ENCODE measurements around the gene MILR1. TPM values are rescaled to one million over a fixed set of nuclear protein-coding genes. Genes with fewer than 3 reads are reported as not detected.
A peak's percentile ranks its signal among the peaks of the same experiment; 100 is the strongest.

The MILR1 gene
- total RNA-seq, 1 donor from 2014 or later: 6.2 TPM

DNA sequence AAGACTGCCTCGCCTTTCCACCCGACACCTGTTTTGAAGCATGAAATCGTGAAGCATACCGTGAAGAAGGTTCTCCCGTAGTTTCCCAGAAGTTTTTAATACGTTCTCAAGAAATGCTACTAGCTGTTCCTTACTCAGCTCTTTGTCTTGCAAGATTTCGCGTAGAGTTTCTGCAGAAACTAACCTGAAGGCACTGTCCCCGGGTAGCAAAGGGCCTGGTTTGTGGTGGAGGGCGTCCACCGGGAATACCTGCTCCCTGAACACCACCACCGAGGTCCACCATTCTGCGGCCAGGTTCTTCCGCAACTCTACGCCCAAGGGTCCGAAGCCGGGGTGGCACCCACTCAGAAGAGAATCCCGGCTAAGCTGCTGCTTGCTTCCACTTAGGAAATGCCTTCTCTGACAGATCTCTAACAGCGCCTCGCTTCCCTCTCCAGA, 47.5 kb downstream of the MILR1 start:
- no peaks in the 10 kb centered on the region for H3K9me3 ChIP-seq
- intact Hi-C loops (cut with DNase I): loop anchor here (10.0 kb wide), 1 partner anchor 172 kb away; no protein-coding TSS in a partner anchor
- TF ChIP-seq, protein P1, sequence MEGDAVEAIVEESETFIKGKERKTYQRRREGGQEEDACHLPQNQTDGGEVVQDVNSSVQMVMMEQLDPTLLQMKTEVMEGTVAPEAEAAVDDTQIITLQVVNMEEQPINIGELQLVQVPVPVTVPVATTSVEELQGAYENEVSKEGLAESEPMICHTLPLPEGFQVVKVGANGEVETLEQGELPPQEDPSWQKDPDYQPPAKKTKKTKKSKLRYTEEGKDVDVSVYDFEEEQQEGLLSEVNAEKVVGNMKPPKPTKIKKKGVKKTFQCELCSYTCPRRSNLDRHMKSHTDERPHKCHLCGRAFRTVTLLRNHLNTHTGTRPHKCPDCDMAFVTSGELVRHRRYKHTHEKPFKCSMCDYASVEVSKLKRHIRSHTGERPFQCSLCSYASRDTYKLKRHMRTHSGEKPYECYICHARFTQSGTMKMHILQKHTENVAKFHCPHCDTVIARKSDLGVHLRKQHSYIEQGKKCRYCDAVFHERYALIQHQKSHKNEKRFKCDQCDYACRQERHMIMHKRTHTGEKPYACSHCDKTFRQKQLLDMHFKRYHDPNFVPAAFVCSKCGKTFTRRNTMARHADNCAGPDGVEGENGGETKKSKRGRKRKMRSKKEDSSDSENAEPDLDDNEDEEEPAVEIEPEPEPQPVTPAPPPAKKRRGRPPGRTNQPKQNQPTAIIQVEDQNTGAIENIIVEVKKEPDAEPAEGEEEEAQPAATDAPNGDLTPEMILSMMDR (IDR thresholded peaks at IDR 0.05): no peak
- H3K36me3 ChIP-seq: peaks cover 23 to 46% of the 10 kb centered on the region in 2 donors
- peaks cover 10 to 38% of the 10 kb centered on the region in 2 donors for H3K4me1 ChIP-seq
- H3K27ac ChIP-seq: peak overlapping the region; percentile 82 to 85
- H3K27me3 ChIP-seq: no peaks in the 10 kb centered on the region
- peak overlapping the region; percentile 81 to 95 for H3K4me3 ChIP-seq
- no peak for DNase-seq (ENCODE audit: low spot score in 2 of 2)

DNA sequence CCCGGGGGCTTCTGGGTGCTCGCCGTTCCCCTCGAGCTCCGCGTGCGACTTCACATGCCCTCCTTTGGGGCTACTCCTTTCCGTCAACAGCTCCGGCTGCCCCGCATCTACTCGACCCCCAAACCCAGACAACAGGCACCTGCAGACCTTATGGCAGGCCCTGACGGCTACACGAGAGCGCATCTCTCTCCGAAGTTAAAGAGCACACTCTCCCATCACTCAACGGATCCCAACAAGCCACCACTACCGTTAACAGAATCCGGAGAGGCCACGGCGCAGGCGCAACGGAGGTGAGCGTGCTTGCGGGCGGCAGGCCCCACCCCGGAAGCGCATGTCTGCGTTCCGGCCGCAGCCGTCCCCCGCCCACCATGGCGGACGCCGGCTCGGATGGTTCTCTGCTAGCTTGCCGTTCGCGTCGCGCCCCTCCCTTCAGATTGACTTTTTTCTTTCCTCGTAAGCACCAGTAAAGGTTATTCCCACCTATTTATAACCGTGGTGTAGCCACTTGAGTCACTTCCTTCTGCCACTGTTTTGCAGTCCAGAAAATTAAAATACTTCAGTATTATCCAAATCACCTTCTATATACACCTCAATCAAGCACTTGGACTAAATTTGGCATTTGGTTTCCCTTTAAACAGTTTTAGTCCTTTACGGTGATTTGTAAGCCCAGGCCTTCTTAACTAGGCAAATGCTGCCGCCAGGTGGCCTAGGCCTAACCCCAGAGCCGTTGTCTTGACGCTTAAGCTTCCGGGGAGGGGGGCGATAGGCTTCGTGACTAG, 48.1 kb downstream of the MILR1 start, which contains the start of gene POLG2:
TSS of gene POLG2 (minus strand) at position 269 of the 779 bp plus-strand sequence. CDS start at position 183, 86 bp downstream.
- Histone ChIP-seq H3K9me3 (no peaks in the 10 kb centered on the region), H3K4me3 (peak within 1 kb of the TSS; percentile 81 to 95), H3K4me1 (peaks cover 12 to 39% of the 10 kb centered on the region in 2 donors), H3K36me3 (peaks cover 26 to 48% of the 10 kb centered on the region in 2 donors), H3K27me3 (no peaks in the 10 kb centered on the region), H3K27ac (peak within 1 kb of the TSS; percentile 82 to 85)
- TF ChIP-seq, protein P1 (IDR thresholded peaks at IDR 0.05): peak; percentile 33 to 45 (median 37)
- DNase-seq (ENCODE audit: low spot score in 2 of 2): peak; percentile 47 to 96
- intact Hi-C loops (cut with DNase I): loop anchor here (1.0 to 10.0 kb wide), 2 partner anchors 9 to 172 kb away; partner anchors contain the start of genes CEP95 and DDX5

DNA sequence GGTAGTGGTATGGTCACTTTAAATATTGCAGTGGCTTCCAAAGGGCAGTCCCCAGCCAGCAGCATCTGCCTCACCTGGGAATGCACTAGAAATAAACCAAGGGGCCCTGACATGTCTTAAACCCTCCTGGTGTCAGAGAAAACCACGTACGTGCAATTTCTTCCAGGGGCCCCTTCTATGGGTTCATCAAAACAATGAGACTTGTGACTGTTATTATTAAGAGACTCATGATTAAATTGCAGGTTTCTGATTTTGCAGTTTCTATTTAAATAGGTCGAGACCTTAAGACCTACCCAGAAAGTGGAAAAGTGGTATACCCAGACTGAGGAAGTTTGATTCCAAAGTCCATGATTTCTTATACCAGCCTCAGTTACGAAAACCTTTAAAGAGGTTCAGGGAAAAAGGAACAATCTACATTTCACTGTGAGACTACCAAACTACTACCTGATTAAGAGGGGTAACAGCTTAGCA, 48.7 kb downstream of the MILR1 start:
- Histone ChIP-seq H3K27ac (peak overlapping the region; percentile 82 to 85), H3K36me3 (peaks cover 32 to 52% of the 10 kb centered on the region in 2 donors), H3K27me3 (no peaks in the 10 kb centered on the region), H3K4me3 (peak overlapping the region; percentile 81 to 95), H3K4me1 (peaks cover 12 to 46% of the 10 kb centered on the region in 2 donors), H3K9me3 (no peaks in the 10 kb centered on the region)
- intact Hi-C loops (cut with DNase I): loop anchor here (1.0 to 10.0 kb wide), 2 partner anchors 9 to 173 kb away; partner anchors contain the start of genes CEP95 and DDX5
- no peak for DNase-seq (ENCODE audit: low spot score in 2 of 2)
- TF ChIP-seq, protein P1 (IDR thresholded peaks at IDR 0.05): no peak

DNA sequence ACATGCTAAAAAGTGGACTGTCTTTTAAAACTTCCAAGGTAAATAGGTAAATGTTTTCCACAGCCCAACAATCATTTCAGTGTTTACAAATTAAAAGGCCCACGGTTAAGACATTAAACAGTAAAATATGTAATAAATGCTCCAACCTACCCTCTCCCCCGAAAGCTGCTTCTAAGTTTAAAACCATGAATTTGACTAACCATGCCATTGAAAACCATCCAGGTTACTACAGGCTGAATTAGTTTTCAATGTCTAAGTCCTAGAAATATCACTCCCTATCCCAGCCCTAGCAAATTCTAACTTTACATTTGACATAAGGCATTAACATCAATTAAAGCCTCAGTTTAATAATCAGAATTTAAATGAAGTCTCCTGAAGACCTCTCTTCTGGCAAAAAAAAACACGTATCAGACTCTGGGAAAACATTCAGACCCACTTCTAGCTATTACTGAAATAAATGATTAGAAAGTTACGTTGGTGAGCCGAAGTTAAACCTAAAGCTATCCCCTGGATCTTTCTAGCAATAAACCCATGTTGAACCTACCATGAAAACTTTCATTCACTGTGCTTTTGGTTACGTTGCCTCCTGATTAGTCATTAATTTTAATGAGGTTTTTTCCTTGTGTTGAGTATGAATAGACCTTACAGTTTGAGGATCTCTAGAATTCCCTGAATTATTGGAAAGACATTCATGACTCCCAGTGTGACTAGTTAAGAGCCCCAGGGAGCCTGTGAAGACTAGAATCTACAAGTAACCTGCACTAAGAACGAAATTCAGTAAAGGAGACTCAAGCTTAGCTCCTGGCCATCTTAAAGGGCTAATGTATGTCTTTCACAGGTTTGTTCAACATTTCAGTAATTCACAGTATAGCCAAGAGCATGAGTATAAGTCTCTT, 49.6 kb downstream of the MILR1 start:
- TF ChIP-seq, protein P1 (IDR thresholded peaks at IDR 0.05): no peak

More for the DNA sequence above, 49.6 kb downstream of the MILR1 start:
- peaks cover 41 to 61% of the 10 kb centered on the region in 2 donors for H3K36me3 ChIP-seq
- H3K9me3 ChIP-seq: no peaks in the 10 kb centered on the region
- H3K4me1 ChIP-seq: peaks cover 18 to 54% of the 10 kb centered on the region in 2 donors
- H3K27ac ChIP-seq: no peak overlapping the region
- no peak for DNase-seq (ENCODE audit: low spot score in 2 of 2)
- no peak overlapping the region for H3K4me3 ChIP-seq
- intact Hi-C loops (cut with DNase I): loop anchor here (10.0 kb wide), 1 partner anchor 174 kb away; no protein-coding TSS in a partner anchor
- no peaks in the 10 kb centered on the region for H3K27me3 ChIP-seq

Data from ascending aorta (tissue), 2 donors.